Neural cell (in vitro differentiated cells): ENCODE measurements around the gene OR5M10. TPM values are rescaled to one million over a fixed set of nuclear protein-coding genes. Genes with fewer than 3 reads are reported as not detected.
"Not testable (repeated sequence)": the region's sequence is repeated elsewhere in the genome, so short reads cannot be mapped to it uniquely, and the experiment has no call there.

Source experiments
- H2AFZ ChIP-seq: fragments of 200-600, 300-800 bp; sonication (generic), shearing (Covaris generic); 2 replicates; pipeline ENCODE4 v1.6.0; 2014; ENCODE audit warnings: low read depth, mild to moderate bottlenecking, antibody characterized with exemption, low read length, moderate library complexity
- H3F3A ChIP-seq: fragments of 200-600 bp; shearing (Covaris generic); 2 replicates; pipeline ENCODE4 v1.6.1; 2016; ENCODE audit warnings: mild to moderate bottlenecking, moderate library complexity, mixed read lengths, antibody characterized with exemption, low read length; ENCODE audit not compliant: insufficient read depth, poor library complexity, severe bottlenecking
- H3K27ac ChIP-seq: fragments of 200-600, 300-800 bp; sonication (generic), shearing (Covaris generic); 2 replicates; pipeline ENCODE4 v1.5.1; 2014; ENCODE audit warnings: mild to moderate bottlenecking, low read length, moderate library complexity
- H3K27me3 ChIP-seq: fragments of 300-800, 200-600 bp; sonication (generic), shearing (Covaris generic); 2 replicates; pipeline ENCODE4 v1.6.0; 2014; ENCODE audit warnings: mild to moderate bottlenecking, low read depth, low read length, moderate library complexity; ENCODE audit not compliant: insufficient read depth
- H3K36me3 ChIP-seq: fragments of 300-800, 200-600 bp; sonication (generic), shearing (Covaris generic); 2 replicates; pipeline ENCODE4 v1.5.1; 2014; ENCODE audit warnings: mild to moderate bottlenecking, antibody characterized with exemption, low read length, moderate library complexity; ENCODE audit not compliant: insufficient read depth
- H3K4me2 ChIP-seq: fragments of 300-800, 200-600 bp; sonication (generic), shearing (Covaris generic); 2 replicates; pipeline ENCODE4 v1.6.0; 2014; ENCODE audit warnings: mild to moderate bottlenecking, low read length
- H3K4me3 ChIP-seq: fragments of 300-800, 200-600 bp; sonication (generic), shearing (Covaris generic); 2 replicates; pipeline ENCODE4 v1.5.1; 2014; ENCODE audit warnings: mild to moderate bottlenecking, low read length, moderate library complexity
- H3K79me2 ChIP-seq: fragments of 200-600 bp; shearing (Covaris generic); replicated peaks from 2 replicates; pipeline ENCODE4 v1.6.0; 2014; ENCODE audit warnings: mild to moderate bottlenecking, low read length, moderate library complexity; ENCODE audit not compliant: insufficient read depth
- H3K9ac ChIP-seq: fragments of 300-800, 200-600 bp; sonication (generic), shearing (Covaris generic); 2 replicates; pipeline ENCODE4 v1.6.1; 2016; ENCODE audit warnings: mild to moderate bottlenecking, low read length, mixed read lengths
- H3K9me2 ChIP-seq: fragments of 200-600 bp; shearing (Covaris generic); 2 replicates; pipeline ENCODE4 v1.6.1; 2016; ENCODE audit warnings: mild to moderate bottlenecking, low read length, mixed read lengths; ENCODE audit not compliant: insufficient read depth
- H3K9me3 ChIP-seq: fragments of 200-600, 300-800 bp; sonication (generic), shearing (Covaris generic); 2 replicates; pipeline ENCODE4 v1.6.1; 2016; ENCODE audit warnings: mild to moderate bottlenecking, mixed run types, low read length, moderate library complexity, mixed read lengths
- H4K20me1 ChIP-seq: fragments of 200-600 bp; shearing (Covaris generic); 2 replicates; pipeline ENCODE4 v1.6.1; 2016; ENCODE audit warnings: mild to moderate bottlenecking, mixed run types; ENCODE audit not compliant: insufficient read depth
- CTCF ChIP-seq: fragments of 450-650 bp; IDR thresholded peaks from 2 replicates; pipeline ENCODE4 v1.5.1; 2014; ENCODE audit warnings: antibody characterized with exemption, mild to moderate bottlenecking, moderate library complexity; ENCODE audit not compliant: poor library complexity, severe bottlenecking
- EP300 ChIP-seq: fragments of 450-650 bp; conservative IDR thresholded peaks from 2 replicates; pipeline ENCODE4 v1.6.1; 2014; ENCODE audit warnings: antibody characterized with exemption, mild to moderate bottlenecking, moderate library complexity; ENCODE audit not compliant: poor library complexity, severe bottlenecking
- EZH2 ChIP-seq: fragments of 200-600, 300-800 bp; shearing (Covaris generic), sonication (generic); IDR thresholded peaks from 2 replicates; pipeline ENCODE4 v1.6.1; 2014; ENCODE audit warnings: antibody characterized with exemption, low read length, borderline replicate concordance, mild to moderate bottlenecking; ENCODE audit not compliant: insufficient read depth, poor library complexity, severe bottlenecking
- MXI1 ChIP-seq: fragments of 450-650 bp; conservative IDR thresholded peaks from 2 replicates; pipeline ENCODE4 v1.6.1; 2014; ENCODE audit warnings: antibody characterized with exemption, mild to moderate bottlenecking; ENCODE audit not compliant: poor library complexity, severe bottlenecking
- POLR2AphosphoS5 ChIP-seq: IDR thresholded peaks from 2 replicates; pipeline ENCODE4 v1.6.1; 2012
- RAD21 ChIP-seq: fragments of 450-650 bp; conservative IDR thresholded peaks from 2 replicates; pipeline ENCODE4 v1.6.1; 2014; ENCODE audit warnings: antibody characterized with exemption, mild to moderate bottlenecking, moderate library complexity
- SMC3 ChIP-seq: fragments of 450-650 bp; conservative IDR thresholded peaks from 2 replicates; pipeline ENCODE4 v1.6.1; 2014; ENCODE audit warnings: antibody characterized with exemption, mild to moderate bottlenecking, moderate library complexity; ENCODE audit not compliant: poor library complexity
- TAF1 ChIP-seq: IDR thresholded peaks from 2 replicates; pipeline ENCODE4 v1.6.1; 2012; ENCODE audit warnings: low read depth
- polyA plus RNA-seq: library from polyadenylated mRNA; depleted of rRNA; stranded (reverse); fragments of >200 nt; gene quantifications from 2 replicates; pipeline ENCODE4 v1.2.3, GENCODE V29; 2014
- TF ChIP-seq, protein P1 (sequence below): IDR thresholded peaks from 2 replicates; pipeline ENCODE4 v1.6.1; 2012; ENCODE audit warnings: borderline replicate concordance

The OR5M10 gene
- polyA plus RNA-seq, 1 donor from 2014 or later = not detected

GRCh38 chr11:56611174-56611573 lies 33.7 kb upstream of the OR5M10 start:
- no peak for TF ChIP-seq TAF1
- no peak for TF ChIP-seq MXI1
- TF ChIP-seq CTCF = no peak
- TF ChIP-seq SMC3 = no peak
- no peak for TF ChIP-seq POLR2AphosphoS5
- TF ChIP-seq EP300 = no peak
- no peak for TF ChIP-seq RAD21
- TF ChIP-seq, protein P1, sequence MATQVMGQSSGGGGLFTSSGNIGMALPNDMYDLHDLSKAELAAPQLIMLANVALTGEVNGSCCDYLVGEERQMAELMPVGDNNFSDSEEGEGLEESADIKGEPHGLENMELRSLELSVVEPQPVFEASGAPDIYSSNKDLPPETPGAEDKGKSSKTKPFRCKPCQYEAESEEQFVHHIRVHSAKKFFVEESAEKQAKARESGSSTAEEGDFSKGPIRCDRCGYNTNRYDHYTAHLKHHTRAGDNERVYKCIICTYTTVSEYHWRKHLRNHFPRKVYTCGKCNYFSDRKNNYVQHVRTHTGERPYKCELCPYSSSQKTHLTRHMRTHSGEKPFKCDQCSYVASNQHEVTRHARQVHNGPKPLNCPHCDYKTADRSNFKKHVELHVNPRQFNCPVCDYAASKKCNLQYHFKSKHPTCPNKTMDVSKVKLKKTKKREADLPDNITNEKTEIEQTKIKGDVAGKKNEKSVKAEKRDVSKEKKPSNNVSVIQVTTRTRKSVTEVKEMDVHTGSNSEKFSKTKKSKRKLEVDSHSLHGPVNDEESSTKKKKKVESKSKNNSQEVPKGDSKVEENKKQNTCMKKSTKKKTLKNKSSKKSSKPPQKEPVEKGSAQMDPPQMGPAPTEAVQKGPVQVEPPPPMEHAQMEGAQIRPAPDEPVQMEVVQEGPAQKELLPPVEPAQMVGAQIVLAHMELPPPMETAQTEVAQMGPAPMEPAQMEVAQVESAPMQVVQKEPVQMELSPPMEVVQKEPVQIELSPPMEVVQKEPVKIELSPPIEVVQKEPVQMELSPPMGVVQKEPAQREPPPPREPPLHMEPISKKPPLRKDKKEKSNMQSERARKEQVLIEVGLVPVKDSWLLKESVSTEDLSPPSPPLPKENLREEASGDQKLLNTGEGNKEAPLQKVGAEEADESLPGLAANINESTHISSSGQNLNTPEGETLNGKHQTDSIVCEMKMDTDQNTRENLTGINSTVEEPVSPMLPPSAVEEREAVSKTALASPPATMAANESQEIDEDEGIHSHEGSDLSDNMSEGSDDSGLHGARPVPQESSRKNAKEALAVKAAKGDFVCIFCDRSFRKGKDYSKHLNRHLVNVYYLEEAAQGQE = no peak
- TF ChIP-seq EZH2 = no peak
- Histone ChIP-seq H4K20me1 (no peaks in the 10 kb centered on the region), H3K9me2 (no peaks in the 10 kb centered on the region), H3K79me2 (no peaks in the 10 kb centered on the region), H2AFZ (no peak overlapping the region), H3K27me3 (no peaks in the 10 kb centered on the region), H3K36me3 (no peaks in the 10 kb centered on the region), H3K4me2 (no peak overlapping the region), H3K4me3 (no peak overlapping the region), H3F3A (no peaks in the 10 kb centered on the region), H3K27ac (no peak overlapping the region), H3K9me3 (no peaks in the 10 kb centered on the region), H3K9ac (no peak overlapping the region)

DNA sequence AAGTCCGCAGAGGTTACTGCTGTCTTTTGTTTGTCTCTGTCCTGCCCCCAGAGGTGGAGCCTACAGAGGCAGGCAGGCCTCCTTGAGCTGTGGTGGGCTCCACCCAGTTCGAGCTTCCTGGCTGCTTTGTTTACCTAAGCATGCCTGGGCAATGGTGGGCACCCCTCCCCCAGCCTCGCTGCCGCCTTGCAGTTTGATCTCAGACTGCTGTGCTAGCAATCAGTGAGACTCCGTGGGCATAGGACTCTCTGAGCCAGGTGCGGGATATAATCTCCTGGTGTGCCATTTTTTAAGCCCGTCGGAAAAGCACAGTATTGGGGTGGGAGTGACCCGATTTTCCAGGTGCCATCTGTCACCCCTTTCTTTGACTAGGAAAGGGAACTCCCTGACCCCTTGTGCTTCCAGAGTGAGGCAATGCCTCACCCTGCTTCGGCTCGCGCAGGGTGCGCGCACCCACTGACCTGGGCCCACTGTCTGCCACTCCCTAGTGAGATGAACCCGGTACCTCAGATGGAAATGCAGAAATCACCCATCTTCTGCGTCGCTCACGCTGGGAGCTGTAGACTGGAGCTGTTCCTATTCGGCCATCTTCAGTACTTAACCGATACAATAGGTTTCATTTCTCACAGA lies 14.7 kb upstream of the OR5M10 start:
- H3K4me2 ChIP-seq = not testable (repeated sequence)

GRCh38 chr11:56558574-56558973 lies 18.9 kb downstream of the OR5M10 start:
- Histone ChIP-seq H2AFZ (no peak overlapping the region), H3K27me3 (no peaks in the 10 kb centered on the region), H4K20me1 (no peaks in the 10 kb centered on the region), H3K27ac (no peak overlapping the region), H3K79me2 (no peaks in the 10 kb centered on the region), H3K4me2 (no peak overlapping the region), H3F3A (no peaks in the 10 kb centered on the region), H3K9me2 (no peaks in the 10 kb centered on the region), H3K9me3 (no peaks in the 10 kb centered on the region), H3K9ac (no peak overlapping the region), H3K4me3 (no peak overlapping the region), H3K36me3 (no peaks in the 10 kb centered on the region)
- no peak for TF ChIP-seq RAD21
- TF ChIP-seq POLR2AphosphoS5 = no peak
- TF ChIP-seq MXI1 = no peak
- TF ChIP-seq TAF1 = no peak
- no peak for TF ChIP-seq EP300
- TF ChIP-seq EZH2 = no peak
- no peak for TF ChIP-seq CTCF
- TF ChIP-seq, protein P1 = no peak

More for the DNA sequence above, 14.7 kb upstream of the OR5M10 start:
- H3F3A ChIP-seq, H3K27ac ChIP-seq, H3K36me3 ChIP-seq, H4K20me1 ChIP-seq, H3K27me3 ChIP-seq, H3K9me2 ChIP-seq, H2AFZ ChIP-seq, H3K9me3 ChIP-seq, H3K9ac ChIP-seq, H3K79me2 ChIP-seq, H3K4me3 ChIP-seq: not testable (repeated sequence)
